HG03196 (cell line): Measurements from ENCODE around the gene GPR176.
A peak's percentile ranks its signal among the peaks of the same experiment; 100 is the strongest.

ENCODE experiments used
- ATAC-seq: cut with Tn5 transposase; IDR thresholded peaks from one replicate; pipeline ENCODE4 v1.9.1; 2021; ENCODE audit not compliant: unreplicated experiment

The GPR176 gene

GRCh38 chr15:39936681-39937080 lies 16.6 kb upstream of the GPR176 start:
- no peak for ATAC-seq

GRCh38 chr15:39936187-39936586 lies 16.1 kb upstream of the GPR176 start:
- ATAC-seq: no peak

- no peak for ATAC-seq
Measured at GRCh38 chr15:39935241-39935640, 15.2 kb upstream of the GPR176 start.

GRCh38 chr15:39934397-39935071 lies 14.5 kb upstream of the GPR176 start:
- ATAC-seq: peak; percentile 3

- ATAC-seq: no peak
Measured at GRCh38 chr15:39931615-39932014, 11.5 kb upstream of the GPR176 start.

GRCh38 chr15:39926526-39926925 lies 6.5 kb upstream of the GPR176 start:
- no peak for ATAC-seq

- ATAC-seq: no peak
Measured at GRCh38 chr15:39925112-39925842, 5.2 kb upstream of the GPR176 start.

- ATAC-seq: no peak
Measured at GRCh38 chr15:39924437-39924836, 4.4 kb upstream of the GPR176 start.

- no peak for ATAC-seq
Measured at GRCh38 chr15:39922462-39923092, 2.5 kb upstream of the GPR176 start.

GRCh38 chr15:39921274-39921638 lies 1.2 kb upstream of the GPR176 start:
- ATAC-seq: no peak

GRCh38 chr15:39920510-39921273 lies 626 bp upstream of the GPR176 start:
- peak; percentile 77 for ATAC-seq

- ATAC-seq: no peak
Measured at GRCh38 chr15:39919411-39919747, 687 bp downstream of the GPR176 start.

- ATAC-seq: no peak
Measured at GRCh38 chr15:39918688-39919385, 1.2 kb downstream of the GPR176 start.

GRCh38 chr15:39914977-39915376 lies 5.1 kb downstream of the GPR176 start:
- ATAC-seq: no peak

- ATAC-seq: no peak
Measured at GRCh38 chr15:39909007-39909406, 11.1 kb downstream of the GPR176 start.

GRCh38 chr15:39908186-39908585 lies 11.9 kb downstream of the GPR176 start:
- ATAC-seq: no peak

- ATAC-seq: no peak
Measured at GRCh38 chr15:39907216-39907615, 12.8 kb downstream of the GPR176 start.

GRCh38 chr15:39904115-39904514 lies 16.0 kb downstream of the GPR176 start:
- ATAC-seq: no peak

- no peak for ATAC-seq
Measured at GRCh38 chr15:39898317-39898716, 21.7 kb downstream of the GPR176 start.

- ATAC-seq: no peak
Measured at GRCh38 chr15:39896846-39897245, 23.2 kb downstream of the GPR176 start.

GRCh38 chr15:39896101-39896500 lies 24.0 kb downstream of the GPR176 start:
- no peak for ATAC-seq
